K562 (cell line): ENCODE data around the gene HEXD. TPM values are rescaled to one million over a fixed set of nuclear protein-coding genes. Genes with fewer than 3 reads are reported as not detected.
A peak's percentile ranks its signal among the peaks of the same experiment; 100 is the strongest.

Experiments used
- ATAC-seq: fragments of 200-7000 bp; cut with Tn5 transposase; 3 replicates; pipeline ENCODE4 v1.9.1; 2020; ENCODE audit warnings: moderate library complexity
- BruUV-seq: library from RNA; stranded (reverse); fragments of 400-500 nt; replicated peaks from 2 replicates; lab custom pipeline; 2021; lab: Mats Ljungman, UMichigan
- CTCF ChIA-PET: fragments of 300-600 bp; formaldehyde crosslinking; extraction: SDS; loops from one replicate; lab custom pipeline; 2021; ENCODE audit warnings: low intra/inter-chr PET ratio; lab: Yijun Ruan, JAX
- POLR2A ChIA-PET: fragments of 300-600, 350-650 bp; sonication (Branson Sonifier 250); formaldehyde crosslinking; extraction: SDS; loops from one replicate; lab custom pipeline; 2021; ENCODE audit warnings: antibody characterized with exemption, inconsistent platforms; lab: Yijun Ruan, JAX
- DNase-seq, 4 experiments: peaks; one replicate each; pipeline versions ENCODE4 v3.0.0 to v3.0.0-alpha.2; 2011 to 2018; ENCODE audit warnings: low spot score in 3 of 4, mixed read lengths in 3 of 4; ENCODE audit errors: extremely low read depth in 1 of 4
- FAIRE-seq: peaks from 2 replicates; lab custom pipeline; 2011; peaks lifted over from hg19 to GRCh38; lab: Jason Lieb, UNC
- H2AFZ ChIP-seq: 2 replicates; pipeline ENCODE4 v1.6.0; 2011; ENCODE audit warnings: low read depth, low read length, control low read depth, inconsistent platforms
- H3K27ac ChIP-seq: fragments of 200-600 bp; 3 replicates; pipeline ENCODE4 v1.8.0; 2011; ENCODE audit warnings: low read depth, mild to moderate bottlenecking, control low read depth, inconsistent platforms, low read length, moderate library complexity, mixed read lengths; ENCODE audit errors: extremely low read depth
- H3K27me3 ChIP-seq, 2 experiments: fragments of 300-600 bp in 1 of 2; 2 replicates in 1 of 2; 3 replicates in 1 of 2; pipeline versions ENCODE4 v1.6.0 to v1.8.0; 2011; ENCODE audit warnings: inconsistent platforms in 2 of 2, low read length in 2 of 2, mild to moderate bottlenecking in 1 of 2, mixed read lengths in 1 of 2, moderate library complexity in 1 of 2; ENCODE audit not compliant: control insufficient read depth in 2 of 2, insufficient read depth in 2 of 2
- H3K36me3 ChIP-seq: fragments of 300-600 bp; 3 replicates; pipeline ENCODE4 v1.8.0; 2011; ENCODE audit warnings: mild to moderate bottlenecking, low read length, inconsistent platforms; ENCODE audit not compliant: control insufficient read depth, insufficient read depth
- H3K4me1 ChIP-seq, 2 experiments: fragments of 200-600 bp in 1 of 2; replicated peaks in 1 of 2; 2 replicates in 1 of 2; 3 replicates in 1 of 2; pipeline versions ENCODE4 v1.5.1 to v1.8.0; 2011; ENCODE audit warnings: inconsistent platforms in 2 of 2, low read length in 2 of 2, mild to moderate bottlenecking in 1 of 2, mixed read lengths in 1 of 2, moderate library complexity in 1 of 2; ENCODE audit not compliant: control insufficient read depth in 2 of 2, insufficient read depth in 2 of 2
- H3K4me2 ChIP-seq: 2 replicates; pipeline ENCODE4 v1.6.1; 2011; ENCODE audit warnings: low read length, control low read depth, inconsistent platforms, mixed read lengths; ENCODE audit not compliant: insufficient read depth
- H3K4me3 ChIP-seq: fragments of 200-600 bp; sonication (generic), shearing (Covaris generic); 2 replicates; pipeline ENCODE4 v1.5.1; 2016; ENCODE audit warnings: control low read depth, inconsistent platforms
- H3K79me2 ChIP-seq: fragments of 200-600 bp; 3 replicates; pipeline ENCODE4 v1.8.0; 2011; ENCODE audit warnings: low read length, inconsistent platforms; ENCODE audit not compliant: control insufficient read depth, insufficient read depth
- H3K9ac ChIP-seq, 2 experiments: 2 replicates each; pipeline versions ENCODE4 v1.6.0 to v1.6.1; 2011; ENCODE audit warnings: low read depth in 2 of 2, low read length in 2 of 2, control low read depth in 1 of 2, inconsistent platforms in 1 of 2, mild to moderate bottlenecking in 1 of 2, mixed read lengths in 1 of 2; ENCODE audit not compliant: insufficient read depth in 1 of 2
- H3K9me1 ChIP-seq: one replicate; pipeline ENCODE4 v1.6.0; 2011; ENCODE audit warnings: inconsistent platforms, mild to moderate bottlenecking, low read length, moderate library complexity; ENCODE audit not compliant: control insufficient read depth, insufficient read depth
- H3K9me3 ChIP-seq: replicated peaks from 2 replicates; pipeline ENCODE4 v1.5.1; 2011; ENCODE audit warnings: low read depth, low read length, inconsistent platforms; ENCODE audit not compliant: control insufficient read depth, insufficient read depth
- H4K20me1 ChIP-seq: replicated peaks from 2 replicates; pipeline ENCODE4 v1.6.1; 2011; ENCODE audit warnings: low read length, inconsistent platforms, mixed read lengths; ENCODE audit not compliant: control insufficient read depth, insufficient read depth
- CBX5 ChIP-seq: IDR thresholded peaks from 2 replicates; pipeline ENCODE4 v1.6.1; 2014; ENCODE audit warnings: low read depth, borderline replicate concordance
- CSDE1 ChIP-seq, 2 experiments: fragments of 450-650 bp; IDR thresholded peaks; 2 replicates each; pipeline ENCODE4 v1.6.1; 2016; ENCODE audit warnings: mild to moderate bottlenecking in 1 of 2
- HLTF ChIP-seq: fragments of 450-650 bp; IDR thresholded peaks from 2 replicates; pipeline ENCODE4 v1.6.1; 2016
- KHSRP ChIP-seq: fragments of 450-650 bp; IDR thresholded peaks from 2 replicates; pipeline ENCODE4 v1.6.1; 2017
- ZNF224 ChIP-seq: sonication (generic); formaldehyde crosslinking; IDR thresholded peaks from 2 replicates; pipeline ENCODE4 v1.8.0; 2022; ENCODE audit warnings: mild to moderate bottlenecking, missing genetic modification reagents
- ZNF3 ChIP-seq: fragments of 250-450 bp; sonication (Bioruptor Pico); IDR thresholded peaks from 2 replicates; pipeline ENCODE4 v1.5.0; 2021; ENCODE audit warnings: mild to moderate bottlenecking, moderate library complexity
- WGBS: fragments of 100-300 bp; shearing (Covaris generic); methylation state at CpG from one replicate; pipeline ENCODE4 v1.1.6; 2016; ENCODE audit warnings: low coverage, mixed read lengths; ENCODE audit not compliant: insufficient coverage; ENCODE audit errors: missing lambda C conversion rate; 5-methylcytosine and 5-hydroxymethylcytosine counted together
- in situ Hi-C: fragments of 300-500 bp; cut with MboI; formaldehyde crosslinking; loops from 4 replicates; pipeline ENCODE4 v1.15.0; 2018; ENCODE audit warnings: inconsistent platforms, mixed read lengths
- intact Hi-C: fragments of 100-400 bp; cut with micrococcal nuclease; formaldehyde crosslinking; loops from 2 replicates; pipeline ENCODE4 v1.14.2; 2022
- polyA plus RNA-seq, 8 experiments: library from polyadenylated mRNA; depleted of rRNA in 4 of 8; stranded (reverse) in 5 of 8; unstranded in 3 of 8; fragments of >200 nt; fragmentation: Nextera tagmentation in 2 of 8; fragmentation: Illumina TruSeq in 1 of 8; extraction: Ambion mirVana in 2 of 8; extraction: Trizol in 1 of 8; gene quantifications; 2 replicates each; pipeline versions ENCODE4 v1.2.1 to v1.2.3, GENCODE V29; 2011 to 2014; ENCODE audit warnings: inconsistent platforms in 1 of 8, missing spikeins in 1 of 8
- total RNA-seq, 7 experiments: library from RNA; depleted of rRNA in 6 of 7; stranded (reverse); fragments of >200 nt in 6 of 7; fragmentation: Illumina TruSeq in 2 of 7; extraction: Trizol in 2 of 7; gene quantifications; 2 replicates each; pipeline versions ENCODE4 v1.2.1 to v1.2.3, GENCODE V29; 2011 to 2021; ENCODE audit warnings: low replicate concordance in 1 of 7
- TF ChIP-seq, protein P1 (sequence below), 3 experiments: fragments of 200-800 bp in 1 of 3; sonication (Bioruptor generic) in 1 of 3; sonication (generic) in 1 of 3; formaldehyde crosslinking in 1 of 3; IDR thresholded peaks; 2 replicates each; pipeline versions ENCODE4 v1.6.1 to v1.8.0; 2016 to 2022; ENCODE audit warnings: mild to moderate bottlenecking in 2 of 3, missing compliant biosample characterization in 2 of 3, missing genetic modification characterization in 2 of 3, missing genetic modification reagents in 1 of 3
- TF ChIP-seq, protein P2 (sequence below): sonication (generic); formaldehyde crosslinking; IDR thresholded peaks from 2 replicates; pipeline ENCODE4 v1.8.0; 2022; ENCODE audit warnings: missing genetic modification reagents, mild to moderate bottlenecking, borderline replicate concordance

The HEXD gene
- total and polyA plus RNA-seq, 9 of the 15 experiments (the other 6 are each of a cell fraction or from before 2014, with no cell fraction given): 1.0 to 25.3 (median 10.0) TPM

DNA sequence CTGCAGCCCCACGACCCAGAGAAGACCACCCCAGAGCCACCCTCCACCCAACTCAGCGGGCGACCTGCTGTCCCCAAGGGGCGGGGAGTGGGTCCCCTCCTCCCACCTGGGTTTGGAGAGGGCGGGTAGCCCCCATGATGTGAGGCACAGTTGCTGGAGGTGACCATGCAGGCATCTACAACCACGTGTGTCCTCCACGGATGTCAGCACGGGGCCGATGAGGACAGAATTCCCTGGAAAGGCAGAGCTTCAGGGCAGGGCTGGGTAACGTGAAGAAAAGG is 39.5 kb upstream of the HEXD start:
- DNase-seq (no peak), FAIRE-seq (no peak), ATAC-seq (no peak)
- Histone ChIP-seq H3K79me2 (no peaks in the 10 kb centered on the region), H2AFZ (no peak overlapping the region), H3K4me1 (peaks cover 3 to 55% of the 10 kb centered on the region in 2 experiments; a peak in 2 of 5 replicates), H4K20me1 (no peaks in the 10 kb centered on the region), H3K9me3 (no peaks in the 10 kb centered on the region), H3K4me3 (no peak overlapping the region), H3K27ac (no peak overlapping the region), H3K27me3 (no peaks in the 10 kb centered on the region), H3K9ac (peak overlapping the region in 1 of 2 experiments; percentile 74; a peak in 2 of 4 replicates), H3K36me3 (no peaks in the 10 kb centered on the region), H3K9me1 (no peaks in the 10 kb centered on the region), H3K4me2 (no peak overlapping the region)
- ChIA-PET CTCF (no interaction called here), POLR2A (interaction anchor here (0.6 to 0.9 kb wide), 3 partner anchors 8 to 438 kb away, joined by 3 read pairs; no protein-coding TSS in a partner anchor)
- TF ChIP-seq CBX5 (no peak), ZNF224 (CRISPR knock-in tag) (no peak), KHSRP (no peak), HLTF (no peak), ZNF3 (no peak), CSDE1 (IDR thresholded peaks at IDR 0.05) (no peak)
- TF ChIP-seq, protein P1, sequence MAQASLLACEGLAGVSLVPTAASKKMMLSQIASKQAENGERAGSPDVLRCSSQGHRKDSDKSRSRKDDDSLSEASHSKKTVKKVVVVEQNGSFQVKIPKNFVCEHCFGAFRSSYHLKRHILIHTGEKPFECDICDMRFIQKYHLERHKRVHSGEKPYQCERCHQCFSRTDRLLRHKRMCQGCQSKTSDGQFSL (CRISPR knock-in tag; IDR thresholded peaks at IDR 0.05): no peak
- TF ChIP-seq, protein P1 (tag; IDR thresholded peaks at IDR 0.05): no peak
- TF ChIP-seq, protein P2, sequence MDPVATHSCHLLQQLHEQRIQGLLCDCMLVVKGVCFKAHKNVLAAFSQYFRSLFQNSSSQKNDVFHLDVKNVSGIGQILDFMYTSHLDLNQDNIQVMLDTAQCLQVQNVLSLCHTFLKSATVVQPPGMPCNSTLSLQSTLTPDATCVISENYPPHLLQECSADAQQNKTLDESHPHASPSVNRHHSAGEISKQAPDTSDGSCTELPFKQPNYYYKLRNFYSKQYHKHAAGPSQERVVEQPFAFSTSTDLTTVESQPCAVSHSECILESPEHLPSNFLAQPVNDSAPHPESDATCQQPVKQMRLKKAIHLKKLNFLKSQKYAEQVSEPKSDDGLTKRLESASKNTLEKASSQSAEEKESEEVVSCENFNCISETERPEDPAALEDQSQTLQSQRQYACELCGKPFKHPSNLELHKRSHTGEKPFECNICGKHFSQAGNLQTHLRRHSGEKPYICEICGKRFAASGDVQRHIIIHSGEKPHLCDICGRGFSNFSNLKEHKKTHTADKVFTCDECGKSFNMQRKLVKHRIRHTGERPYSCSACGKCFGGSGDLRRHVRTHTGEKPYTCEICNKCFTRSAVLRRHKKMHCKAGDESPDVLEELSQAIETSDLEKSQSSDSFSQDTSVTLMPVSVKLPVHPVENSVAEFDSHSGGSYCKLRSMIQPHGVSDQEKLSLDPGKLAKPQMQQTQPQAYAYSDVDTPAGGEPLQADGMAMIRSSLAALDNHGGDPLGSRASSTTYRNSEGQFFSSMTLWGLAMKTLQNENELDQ (CRISPR knock-in tag): no peak
- BruUV-seq: no TSS peak
- intact Hi-C loops (no loop called here), in situ Hi-C loops (no loop called here)
- WGBS: 10% methylated on average over 10 of the region's 10 CpGs
